Stromal cell of bone marrow (primary cell): ENCODE data around the gene MRAP2.
"Not testable (repeated sequence)": the region's sequence is repeated elsewhere in the genome, so short reads cannot be mapped to it uniquely, and the experiment has no call there.

Source experiments
- DNase-seq: peaks from one replicate; pipeline ENCODE4 v3.0.0-alpha.2; 2012; ENCODE audit warnings: low read depth

MRAP2 gene

GRCh38 chr6:84077645-84078044 is 44.1 kb downstream of the MRAP2 start:
- no peak for DNase-seq

GRCh38 chr6:84078335-84078734 is 44.8 kb downstream of the MRAP2 start:
- DNase-seq, result no peak

- no peak for DNase-seq
Measured at GRCh38 chr6:84081222-84081621, 47.6 kb downstream of the MRAP2 start.

GRCh38 chr6:84082689-84083265 is 49.2 kb downstream of the MRAP2 start:
- no peak for DNase-seq

- not testable (repeated sequence) for DNase-seq
Measured at GRCh38 chr6:84084705-84085104, 51.1 kb downstream of the MRAP2 start.

- DNase-seq, result no peak
Measured at GRCh38 chr6:84086056-84086455, 52.5 kb downstream of the MRAP2 start.

GRCh38 chr6:84086545-84087429 is 53.2 kb downstream of the MRAP2 start:
- no peak for DNase-seq

- DNase-seq, result no peak
Measured at GRCh38 chr6:84089081-84089480, 55.5 kb downstream of the MRAP2 start.

GRCh38 chr6:84089552-84089951 is 56.0 kb downstream of the MRAP2 start:
- DNase-seq, result no peak

- no peak for DNase-seq
Measured at GRCh38 chr6:84093441-84094435, 60.2 kb downstream of the MRAP2 start.

- DNase-seq, result no peak
Measured at GRCh38 chr6:84095156-84095555, 61.6 kb downstream of the MRAP2 start.

- peak; percentile 46 for DNase-seq
Measured at GRCh38 chr6:84103029-84103428, 69.5 kb downstream of the MRAP2 start.

GRCh38 chr6:84105215-84105924 is 71.8 kb downstream of the MRAP2 start:
- peak; percentile 59 for DNase-seq

- DNase-seq, result no peak
Measured at GRCh38 chr6:84107495-84107894, 73.9 kb downstream of the MRAP2 start.

- DNase-seq, result not testable (repeated sequence)
Measured at GRCh38 chr6:84111351-84111750, 77.8 kb downstream of the MRAP2 start.

GRCh38 chr6:84114933-84115594 is 81.5 kb downstream of the MRAP2 start:
- not testable (repeated sequence) for DNase-seq

GRCh38 chr6:84118191-84118590 is 84.6 kb downstream of the MRAP2 start:
- DNase-seq, result no peak

GRCh38 chr6:84119277-84119676 is 85.7 kb downstream of the MRAP2 start:
- DNase-seq, result no peak

- no peak for DNase-seq
Measured at GRCh38 chr6:84123186-84123585, 89.6 kb downstream of the MRAP2 start.

- not testable (repeated sequence) for DNase-seq
Measured at GRCh38 chr6:84129588-84129987, 96.0 kb downstream of the MRAP2 start.

GRCh38 chr6:84133385-84133784 is 99.8 kb downstream of the MRAP2 start:
- DNase-seq, result not testable (repeated sequence)
